GM12801 (cell line): ENCODE results near the gene GRIK4.

Experiments
- TF ChIP-seq, protein P1 (sequence below): IDR thresholded peaks from one replicate; pipeline ENCODE4 v1.5.1; 2011; ENCODE audit warnings: control low read depth; ENCODE audit not compliant: insufficient read length; ENCODE audit errors: extremely low read depth

GRIK4 gene

DNA sequence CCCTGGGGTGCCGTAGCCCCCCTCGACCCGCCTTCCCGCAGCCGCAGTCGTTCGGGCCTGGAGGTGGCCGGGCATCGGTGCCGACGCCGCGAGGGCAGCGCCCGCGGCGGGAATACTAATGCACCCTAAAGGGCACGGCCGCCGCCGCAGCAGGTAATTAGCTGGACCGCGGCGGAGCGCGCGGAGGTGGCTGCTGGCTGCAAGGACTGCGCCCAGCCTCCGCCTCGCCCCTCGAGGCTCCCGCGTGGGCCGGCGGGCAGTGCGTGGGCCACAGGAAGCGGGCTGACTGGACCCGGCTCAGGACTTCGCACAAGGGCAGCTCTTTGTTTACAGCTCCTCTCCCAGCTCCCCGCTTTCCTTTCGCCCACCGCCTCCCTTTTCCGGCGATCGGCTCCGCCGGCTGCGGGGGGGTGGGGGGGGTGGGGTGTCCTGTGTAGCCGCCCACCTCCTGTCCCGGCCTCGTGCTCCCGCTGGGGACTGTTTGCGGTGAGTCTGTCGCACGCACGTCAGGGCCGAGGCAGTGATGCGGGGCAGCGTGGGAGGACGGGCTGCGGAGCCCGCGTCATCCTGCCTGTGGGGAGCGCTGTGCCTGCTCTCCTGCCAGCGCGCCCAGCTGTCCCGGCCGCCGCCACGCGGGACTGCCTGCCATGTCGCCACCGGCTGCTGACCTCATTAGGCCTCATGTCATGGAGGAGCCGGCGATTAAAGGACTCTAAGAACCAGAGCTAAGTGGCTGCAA, 53.2 kb downstream of the GRIK4 start:
- TF ChIP-seq, protein P1, sequence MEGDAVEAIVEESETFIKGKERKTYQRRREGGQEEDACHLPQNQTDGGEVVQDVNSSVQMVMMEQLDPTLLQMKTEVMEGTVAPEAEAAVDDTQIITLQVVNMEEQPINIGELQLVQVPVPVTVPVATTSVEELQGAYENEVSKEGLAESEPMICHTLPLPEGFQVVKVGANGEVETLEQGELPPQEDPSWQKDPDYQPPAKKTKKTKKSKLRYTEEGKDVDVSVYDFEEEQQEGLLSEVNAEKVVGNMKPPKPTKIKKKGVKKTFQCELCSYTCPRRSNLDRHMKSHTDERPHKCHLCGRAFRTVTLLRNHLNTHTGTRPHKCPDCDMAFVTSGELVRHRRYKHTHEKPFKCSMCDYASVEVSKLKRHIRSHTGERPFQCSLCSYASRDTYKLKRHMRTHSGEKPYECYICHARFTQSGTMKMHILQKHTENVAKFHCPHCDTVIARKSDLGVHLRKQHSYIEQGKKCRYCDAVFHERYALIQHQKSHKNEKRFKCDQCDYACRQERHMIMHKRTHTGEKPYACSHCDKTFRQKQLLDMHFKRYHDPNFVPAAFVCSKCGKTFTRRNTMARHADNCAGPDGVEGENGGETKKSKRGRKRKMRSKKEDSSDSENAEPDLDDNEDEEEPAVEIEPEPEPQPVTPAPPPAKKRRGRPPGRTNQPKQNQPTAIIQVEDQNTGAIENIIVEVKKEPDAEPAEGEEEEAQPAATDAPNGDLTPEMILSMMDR: no peak

DNA sequence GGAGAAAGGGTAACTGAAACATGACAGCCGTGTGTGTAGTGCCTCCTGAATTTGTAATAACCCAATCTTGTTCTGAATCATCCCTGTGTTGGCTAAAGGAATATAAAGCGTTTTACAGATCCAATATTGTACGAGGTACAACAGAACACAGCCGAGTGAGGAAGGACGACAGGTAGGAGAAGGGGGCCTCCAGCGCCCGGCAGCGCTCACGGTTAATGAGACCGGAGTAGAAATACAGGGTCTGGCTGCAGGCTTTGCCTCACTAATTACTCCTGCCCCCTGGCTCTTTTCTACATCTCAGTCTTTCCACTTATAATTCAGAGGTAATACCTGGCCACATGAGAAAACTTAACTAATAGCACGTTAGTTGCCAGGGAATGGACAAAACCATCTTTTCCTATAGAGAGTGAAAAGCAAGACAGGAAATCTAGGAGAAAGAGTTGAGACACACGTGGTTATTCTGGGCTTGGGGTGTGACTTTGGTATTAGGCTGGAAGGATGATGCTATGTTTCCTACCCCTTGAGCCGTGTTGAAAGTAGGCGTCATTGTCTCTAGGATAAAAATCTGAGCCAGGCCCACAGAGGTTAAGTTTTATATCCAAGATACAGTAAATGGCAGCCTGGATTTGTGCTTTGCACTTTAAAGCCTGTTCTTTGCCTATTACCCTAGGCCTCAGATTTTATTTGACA, 54.1 kb downstream of the GRIK4 start:
- TF ChIP-seq, protein P1: no peak

DNA sequence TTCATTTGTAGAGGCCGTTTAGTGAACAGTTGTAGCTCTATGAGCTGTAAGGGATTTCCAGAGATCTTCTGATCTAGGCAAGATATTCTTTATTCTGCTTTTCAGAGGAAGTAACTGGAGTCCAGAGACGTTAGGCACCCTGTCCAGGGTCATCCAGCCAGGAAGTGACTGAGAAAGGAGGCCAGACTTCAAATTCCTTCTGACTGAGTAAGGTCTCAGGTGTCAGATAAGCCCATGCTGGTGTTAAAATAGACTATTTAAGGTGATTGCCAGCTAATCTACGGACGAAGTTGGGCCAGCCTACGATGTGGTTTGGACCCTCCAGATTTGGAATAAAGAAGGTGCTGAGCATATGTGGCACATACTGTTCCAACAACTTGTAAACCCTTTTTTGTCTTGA, 54.6 kb downstream of the GRIK4 start:
- TF ChIP-seq, protein P1: no peak

DNA sequence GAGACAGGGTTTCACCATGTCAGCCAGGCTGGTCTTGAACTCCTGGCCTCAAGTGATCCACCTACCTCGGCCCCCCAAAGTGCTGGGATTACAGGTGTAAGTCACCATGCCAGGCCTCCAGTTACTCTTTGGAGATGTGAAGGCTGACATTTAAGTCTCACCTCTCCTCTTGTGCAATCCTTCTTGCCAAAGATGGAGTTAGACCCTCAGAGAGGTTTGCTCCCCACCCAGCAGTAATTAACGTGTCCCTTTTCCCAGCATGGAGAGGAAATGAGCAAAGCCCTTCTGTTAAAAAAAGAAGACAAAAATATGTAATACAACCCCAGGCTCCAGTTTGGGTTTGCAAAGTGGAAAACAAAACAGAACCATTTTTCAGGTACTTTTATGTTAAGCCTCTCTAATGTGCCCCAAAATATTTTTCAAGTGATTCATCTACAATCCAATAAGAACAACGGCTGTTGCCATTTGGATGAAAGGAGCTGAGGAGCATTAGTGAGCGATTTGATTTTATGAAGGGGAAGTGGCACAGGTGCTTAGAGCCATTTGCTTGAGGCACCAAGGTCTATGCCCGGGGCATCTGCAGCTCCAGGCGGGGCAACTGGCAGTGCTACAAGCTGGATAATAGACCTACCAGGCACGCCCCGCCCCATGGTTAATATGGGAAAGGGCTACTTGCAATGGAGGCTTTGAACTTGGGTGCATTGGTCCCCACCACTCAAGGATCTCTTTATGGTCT, 57.2 kb downstream of the GRIK4 start:
- TF ChIP-seq, protein P1: no peak

DNA sequence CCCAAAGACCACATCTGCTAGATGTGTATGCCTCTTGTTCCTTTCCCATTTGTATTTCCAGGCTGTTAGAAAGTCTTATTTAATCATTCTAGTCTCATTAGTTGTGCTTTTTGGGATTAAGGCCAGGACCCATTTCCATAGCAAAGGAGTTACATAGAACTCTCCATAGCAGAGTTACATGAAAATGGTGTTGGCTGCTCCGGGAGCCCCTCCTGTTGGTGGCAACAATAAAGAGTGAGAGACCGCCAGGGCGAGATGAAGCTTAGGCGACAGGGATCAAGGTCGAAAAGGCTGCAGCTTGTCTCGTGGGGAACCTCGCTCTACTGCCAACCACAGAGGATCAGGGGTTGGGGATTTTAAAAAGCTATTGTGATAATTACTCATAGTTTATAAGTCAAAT, 58.3 kb downstream of the GRIK4 start:
- TF ChIP-seq, protein P1: no peak

DNA sequence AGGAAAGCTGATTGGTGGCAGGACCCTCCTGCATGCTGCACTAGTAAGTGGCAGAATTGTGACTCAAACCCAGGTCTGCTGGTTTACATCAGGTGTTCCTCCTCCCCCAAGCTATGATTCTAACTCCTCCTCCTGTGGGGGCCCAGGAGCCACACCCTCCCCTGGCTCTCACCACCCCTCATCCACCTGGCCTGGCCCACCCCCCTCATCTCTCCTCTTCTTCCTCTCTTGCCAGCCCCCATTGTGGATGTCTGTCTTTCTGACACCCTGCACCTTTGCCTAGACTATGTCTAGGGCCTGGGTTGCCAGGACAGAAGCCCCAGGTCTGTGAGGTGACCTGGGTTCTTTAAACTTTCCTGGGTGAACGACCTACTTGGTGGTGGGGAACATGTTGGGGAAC, 59.9 kb downstream of the GRIK4 start:
- TF ChIP-seq, protein P1: no peak

DNA sequence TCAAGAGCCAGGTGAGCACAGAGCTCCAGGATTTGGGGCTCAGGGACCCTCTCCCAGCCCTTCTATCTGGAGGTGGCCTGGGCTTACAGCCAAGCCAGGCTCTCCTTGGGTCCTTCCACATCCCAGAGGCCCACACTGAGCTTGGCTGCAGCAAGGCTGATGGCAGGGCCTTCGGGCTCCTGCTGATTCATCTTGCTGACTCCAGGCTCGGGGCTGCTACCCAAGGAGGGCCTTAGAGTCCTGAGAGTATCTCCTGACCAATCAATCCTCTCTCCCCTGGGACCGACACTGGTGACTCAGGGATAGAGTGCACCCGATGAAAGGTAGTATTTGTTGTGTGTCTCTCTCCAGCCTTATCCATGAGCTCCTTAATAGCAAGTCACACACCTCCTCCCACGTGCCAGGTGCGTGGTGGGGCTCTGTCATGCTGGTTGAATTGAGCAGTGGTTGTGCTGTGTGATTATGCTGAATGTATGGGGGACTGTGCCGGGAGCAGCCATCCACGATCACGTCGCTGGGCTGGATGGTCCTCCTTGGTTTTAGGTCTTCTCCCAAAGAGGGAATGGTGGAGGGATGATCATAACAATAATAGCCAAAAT, 62.3 kb downstream of the GRIK4 start:
- TF ChIP-seq, protein P1: no peak
